ENCODE data around the gene ZC3H7B. TPM values are rescaled to one million over a fixed set of nuclear protein-coding genes. Genes with fewer than 3 reads are reported as not detected.
A peak's percentile ranks its signal among the peaks of the same experiment; 100 is the strongest.

The ZC3H7B gene
- polyA plus RNA-seq, 4 donors, result 14.6 to 53.5 (median 33.4) TPM

DNA sequence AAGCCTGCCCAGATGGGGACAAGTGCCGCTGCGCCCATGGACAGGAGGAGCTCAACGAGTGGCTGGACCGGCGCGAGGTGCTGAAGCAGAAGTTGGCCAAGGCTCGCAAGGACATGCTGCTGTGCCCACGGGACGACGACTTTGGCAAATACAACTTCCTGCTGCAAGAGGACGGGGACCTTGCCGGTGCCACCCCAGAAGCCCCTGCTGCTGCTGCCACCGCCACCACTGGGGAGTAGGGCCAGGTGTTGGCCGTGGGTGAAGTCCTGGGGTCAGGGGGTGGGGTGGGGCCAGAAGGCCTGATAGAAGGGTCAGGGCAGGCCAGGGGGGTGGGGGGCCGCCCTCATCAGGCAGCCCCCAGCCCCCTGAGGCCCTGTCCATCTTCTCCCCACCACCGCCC lies 55.9 kb downstream of the ZC3H7B start:
- Histone ChIP-seq H3K9me3 (ENCODE audit: control insufficient read depth in 2 of 2, insufficient read depth in 1 of 2, low read depth in 1 of 2, low read length in 1 of 2) (no peaks in the 10 kb centered on the region), H3K27ac (ENCODE audit: low read depth in 1 of 3, low read length in 2 of 3) (no peak overlapping the region), H3K27me3 (ENCODE audit: control insufficient read depth in 3 of 3, insufficient read depth in 3 of 3, low read length in 3 of 3) (no peaks in the 10 kb centered on the region), H3K4me1 (ENCODE audit: control insufficient read depth in 3 of 3, insufficient read depth in 2 of 3, low read depth in 1 of 3, low read length in 2 of 3) (peaks cover 0 to 3% (median 0%) of the 10 kb centered on the region in 3 donors), H3K36me3 (ENCODE audit: control insufficient read depth in 3 of 3, insufficient read depth in 2 of 3, low read depth in 1 of 3, low read length in 3 of 3) (peaks cover 13 to 90% (median 24%) of the 10 kb centered on the region in 3 donors), H3K4me3 (ENCODE audit: low read depth in 1 of 3, low read length in 3 of 3) (no peak overlapping the region)
- WGBS, 3 donors, result 91 to 93% (median 91%) methylated on average over 15 to 16 of the region's 16 CpGs
- DNase-seq (no peak), FAIRE-seq (no peak)

DNA sequence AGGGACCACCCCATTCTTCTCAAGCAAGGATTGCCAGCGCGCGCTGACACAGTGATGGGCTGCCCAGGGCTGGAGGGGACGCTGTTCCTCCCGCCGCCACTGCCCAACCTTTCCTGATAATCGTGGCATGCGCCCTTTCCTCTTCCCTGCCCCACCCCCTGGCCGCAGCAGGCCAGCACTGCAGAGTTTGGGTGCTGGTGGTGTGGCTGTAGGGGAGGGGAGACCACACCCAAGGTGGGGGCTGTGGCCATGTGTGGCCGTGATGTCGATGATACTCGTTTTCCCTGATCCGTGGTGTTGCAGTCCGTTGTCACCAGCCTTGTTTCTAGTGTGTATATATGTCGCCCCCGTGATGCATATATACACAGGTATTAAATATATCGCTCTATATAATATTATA lies 57.6 kb downstream of the ZC3H7B start:
- FAIRE-seq (no peak), DNase-seq (no peak)
- Histone ChIP-seq H3K9me3 (ENCODE audit: control insufficient read depth in 2 of 2, insufficient read depth in 1 of 2, low read depth in 1 of 2, low read length in 1 of 2) (no peaks in the 10 kb centered on the region), H3K27ac (ENCODE audit: low read depth in 1 of 3, low read length in 2 of 3) (no peak overlapping the region), H3K36me3 (ENCODE audit: control insufficient read depth in 3 of 3, insufficient read depth in 2 of 3, low read depth in 1 of 3, low read length in 3 of 3) (peaks cover 11 to 72% (median 22%) of the 10 kb centered on the region in 3 donors), H3K4me1 (ENCODE audit: control insufficient read depth in 3 of 3, insufficient read depth in 2 of 3, low read depth in 1 of 3, low read length in 2 of 3) (peaks cover 0 to 3% (median 0%) of the 10 kb centered on the region in 3 donors), H3K4me3 (ENCODE audit: low read depth in 1 of 3, low read length in 3 of 3) (no peak overlapping the region), H3K27me3 (ENCODE audit: control insufficient read depth in 3 of 3, insufficient read depth in 3 of 3, low read length in 3 of 3) (no peaks in the 10 kb centered on the region)
- WGBS, 3 donors, result 80 to 88% (median 86%) methylated on average over 17 of the region's 17 CpGs

DNA sequence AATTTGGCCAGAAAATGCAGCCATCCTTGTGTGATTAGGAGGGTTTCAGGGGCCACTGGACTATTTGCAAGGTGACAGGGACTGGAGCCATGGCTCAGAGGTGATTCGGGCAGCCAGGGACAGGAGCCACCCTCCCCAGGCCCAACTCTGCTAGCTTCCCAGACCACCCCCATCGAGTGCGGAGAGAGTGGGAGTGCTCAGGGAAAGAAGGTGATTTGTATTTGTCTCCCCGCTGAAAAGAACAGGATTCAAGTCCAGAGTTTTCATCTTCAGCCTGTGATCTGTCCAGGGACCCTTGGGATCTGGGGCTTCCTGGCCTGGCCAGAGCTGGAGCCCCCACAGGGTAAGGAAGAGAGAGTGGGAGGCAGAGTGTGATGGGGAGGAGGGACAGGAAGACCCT lies 58.1 kb downstream of the ZC3H7B start:
- Histone ChIP-seq H3K27me3 (ENCODE audit: control insufficient read depth in 3 of 3, insufficient read depth in 3 of 3, low read length in 3 of 3) (no peaks in the 10 kb centered on the region), H3K9me3 (ENCODE audit: control insufficient read depth in 2 of 2, insufficient read depth in 1 of 2, low read depth in 1 of 2, low read length in 1 of 2) (no peaks in the 10 kb centered on the region), H3K4me3 (ENCODE audit: low read depth in 1 of 3, low read length in 3 of 3) (no peak overlapping the region), H3K4me1 (ENCODE audit: control insufficient read depth in 3 of 3, insufficient read depth in 2 of 3, low read depth in 1 of 3, low read length in 2 of 3) (peaks cover 0 to 5% (median 0%) of the 10 kb centered on the region in 3 donors), H3K36me3 (ENCODE audit: control insufficient read depth in 3 of 3, insufficient read depth in 2 of 3, low read depth in 1 of 3, low read length in 3 of 3) (peaks cover 9 to 68% (median 22%) of the 10 kb centered on the region in 3 donors), H3K27ac (ENCODE audit: low read depth in 1 of 3, low read length in 2 of 3) (no peak overlapping the region)
- no peak for FAIRE-seq
- 71 to 93% (median 88%) methylated on average over 4 of the region's 4 CpGs for WGBS, 3 donors
- DNase-seq, result no peak

DNA sequence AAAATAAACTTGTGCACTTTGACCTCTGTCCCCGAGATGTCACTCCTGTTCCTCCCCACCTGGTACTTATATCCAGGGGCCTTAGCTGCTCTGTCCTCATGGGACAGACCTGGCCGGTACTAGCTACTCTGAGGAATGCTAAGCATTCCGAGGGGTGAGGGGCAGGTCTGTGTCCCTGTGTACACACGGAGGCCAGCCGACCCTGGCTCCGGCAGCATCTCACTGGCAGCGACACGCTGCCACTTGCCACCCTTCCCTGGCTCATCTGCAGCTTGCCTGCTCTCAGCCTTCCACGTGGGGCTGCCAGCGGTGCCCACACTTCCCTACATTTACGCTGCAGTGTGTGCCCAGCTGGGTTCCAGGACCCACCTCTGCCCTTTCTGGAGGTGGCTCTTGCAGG lies 58.8 kb downstream of the ZC3H7B start:
- no peak for FAIRE-seq
- 60 to 71% (median 69%) methylated on average over 11 of the region's 11 CpGs for WGBS, 3 donors

DNA sequence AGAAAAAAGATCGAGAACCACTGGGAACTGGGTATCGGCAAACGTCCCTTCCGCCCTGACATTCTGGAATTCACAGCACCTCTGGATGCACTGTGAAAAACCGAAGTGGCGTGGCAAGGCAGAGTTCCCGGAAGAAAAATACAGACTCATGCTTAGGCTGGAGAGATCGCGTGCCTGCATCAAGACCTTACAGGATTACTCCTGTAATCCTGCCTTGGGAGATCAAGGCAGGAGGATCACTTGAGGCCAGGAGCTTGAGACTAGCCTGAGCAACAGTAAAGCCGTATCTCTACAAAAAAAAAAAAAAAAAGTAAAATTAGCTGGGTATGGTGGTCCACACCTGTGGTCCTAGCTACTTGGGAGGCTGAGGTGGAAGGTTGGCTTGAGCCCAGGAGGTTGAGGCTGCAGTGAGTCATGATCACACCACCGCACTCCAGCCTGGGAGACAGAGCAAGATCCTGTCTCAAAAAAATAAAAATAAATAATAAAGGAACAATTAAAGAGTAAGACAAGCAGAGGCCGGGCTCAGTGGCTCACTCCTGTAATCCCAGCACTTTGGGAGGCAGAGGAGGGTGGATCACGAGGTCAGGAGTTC lies 60.5 kb downstream of the ZC3H7B start:
- WGBS, 3 donors, result 93 to 96% (median 94%) methylated on average over 13 of the region's 13 CpGs
- Histone ChIP-seq H3K27ac (ENCODE audit: low read depth in 1 of 3, low read length in 2 of 3) (no peak overlapping the region), H3K27me3 (ENCODE audit: control insufficient read depth in 3 of 3, insufficient read depth in 3 of 3, low read length in 3 of 3) (no peaks in the 10 kb centered on the region), H3K4me1 (ENCODE audit: control insufficient read depth in 3 of 3, insufficient read depth in 2 of 3, low read depth in 1 of 3, low read length in 2 of 3) (peaks cover 0 to 18% (median 0%) of the 10 kb centered on the region in 3 donors), H3K4me3 (ENCODE audit: low read depth in 1 of 3, low read length in 3 of 3) (no peak overlapping the region), H3K36me3 (ENCODE audit: control insufficient read depth in 3 of 3, insufficient read depth in 2 of 3, low read depth in 1 of 3, low read length in 3 of 3) (peaks cover 3 to 44% (median 9%) of the 10 kb centered on the region in 3 donors), H3K9me3 (ENCODE audit: control insufficient read depth in 2 of 2, insufficient read depth in 1 of 2, low read depth in 1 of 2, low read length in 1 of 2) (no peaks in the 10 kb centered on the region)
- no peak for FAIRE-seq
- no peak for DNase-seq

More for the DNA sequence above, 58.8 kb downstream of the ZC3H7B start:
- no peak overlapping the region for H3K4me3 ChIP-seq (ENCODE audit: low read depth in 1 of 3, low read length in 3 of 3)
- no peak overlapping the region for H3K27ac ChIP-seq (ENCODE audit: low read depth in 1 of 3, low read length in 2 of 3)
- peak in 1 of 2 donors; percentile 37 for DNase-seq
- peaks cover 0 to 9% (median 0%) of the 10 kb centered on the region in 3 donors for H3K4me1 ChIP-seq (ENCODE audit: control insufficient read depth in 3 of 3, insufficient read depth in 2 of 3, low read depth in 1 of 3, low read length in 2 of 3)
- H3K9me3 ChIP-seq (ENCODE audit: control insufficient read depth in 2 of 2, insufficient read depth in 1 of 2, low read depth in 1 of 2, low read length in 1 of 2), result no peaks in the 10 kb centered on the region
- peaks cover 6 to 60% (median 21%) of the 10 kb centered on the region in 3 donors for H3K36me3 ChIP-seq (ENCODE audit: control insufficient read depth in 3 of 3, insufficient read depth in 2 of 3, low read depth in 1 of 3, low read length in 3 of 3)
- no peaks in the 10 kb centered on the region for H3K27me3 ChIP-seq (ENCODE audit: control insufficient read depth in 3 of 3, insufficient read depth in 3 of 3, low read length in 3 of 3)

DNA sequence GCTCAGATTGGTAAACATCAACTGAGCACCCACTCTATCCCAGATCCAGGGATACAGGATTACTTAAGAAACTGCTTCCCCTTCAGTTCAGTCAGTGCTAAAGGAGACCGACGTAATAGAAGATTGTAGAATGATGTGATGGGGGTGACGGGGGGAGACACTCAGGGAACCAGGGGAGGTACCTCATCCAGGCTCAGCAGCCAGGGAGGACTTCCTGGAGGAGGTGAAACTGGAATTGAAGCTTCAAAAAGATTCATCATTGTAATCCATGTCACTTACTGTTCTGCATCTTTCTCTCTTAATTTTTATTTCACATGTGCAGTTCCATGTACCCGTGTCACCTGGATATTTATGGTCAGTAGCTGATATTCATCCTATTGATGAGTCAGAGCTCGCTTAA lies 61.3 kb downstream of the ZC3H7B start:
- no peak for FAIRE-seq

DNA sequence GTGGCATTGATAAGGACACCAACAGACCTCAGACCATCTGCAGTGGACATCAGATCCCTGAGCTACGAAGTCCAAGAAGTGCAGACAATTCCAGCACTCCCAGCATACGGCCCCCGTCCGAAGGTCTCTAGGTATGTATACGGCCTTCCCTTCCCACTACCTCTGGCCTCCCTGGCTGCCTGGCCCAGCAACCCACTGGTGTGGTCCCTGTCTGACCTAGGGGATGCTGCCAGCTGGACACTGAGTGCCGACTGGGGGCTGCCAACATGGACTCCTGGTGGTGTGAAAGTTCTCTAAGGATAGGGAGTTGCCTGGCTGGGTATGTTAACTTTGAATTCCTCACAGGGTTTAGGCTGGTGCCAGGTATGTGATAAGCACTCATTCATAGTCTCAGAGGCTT lies 62.9 kb downstream of the ZC3H7B start:
- Histone ChIP-seq H3K27ac (ENCODE audit: low read depth in 1 of 3, low read length in 2 of 3) (no peak overlapping the region), H3K9me3 (ENCODE audit: control insufficient read depth in 2 of 2, insufficient read depth in 1 of 2, low read depth in 1 of 2, low read length in 1 of 2) (no peaks in the 10 kb centered on the region), H3K4me1 (ENCODE audit: control insufficient read depth in 3 of 3, insufficient read depth in 2 of 3, low read depth in 1 of 3, low read length in 2 of 3) (peaks cover 0 to 37% (median 0%) of the 10 kb centered on the region in 3 donors), H3K27me3 (ENCODE audit: control insufficient read depth in 3 of 3, insufficient read depth in 3 of 3, low read length in 3 of 3) (no peaks in the 10 kb centered on the region), H3K4me3 (ENCODE audit: low read depth in 1 of 3, low read length in 3 of 3) (no peak overlapping the region), H3K36me3 (ENCODE audit: control insufficient read depth in 3 of 3, insufficient read depth in 2 of 3, low read depth in 1 of 3, low read length in 3 of 3) (peaks cover 0 to 24% (median 0%) of the 10 kb centered on the region in 3 donors)
- FAIRE-seq (no peak), DNase-seq (no peak)
- WGBS, 3 donors, result 62 to 76% (median 63%) methylated on average over 6 of the region's 6 CpGs

More for the DNA sequence above, 61.3 kb downstream of the ZC3H7B start:
- Histone ChIP-seq H3K27ac (ENCODE audit: low read depth in 1 of 3, low read length in 2 of 3) (no peak overlapping the region), H3K27me3 (ENCODE audit: control insufficient read depth in 3 of 3, insufficient read depth in 3 of 3, low read length in 3 of 3) (no peaks in the 10 kb centered on the region), H3K36me3 (ENCODE audit: control insufficient read depth in 3 of 3, insufficient read depth in 2 of 3, low read depth in 1 of 3, low read length in 3 of 3) (peaks cover 0 to 36% (median 6%) of the 10 kb centered on the region in 3 donors), H3K4me1 (ENCODE audit: control insufficient read depth in 3 of 3, insufficient read depth in 2 of 3, low read depth in 1 of 3, low read length in 2 of 3) (peaks cover 0 to 24% (median 0%) of the 10 kb centered on the region in 3 donors), H3K4me3 (ENCODE audit: low read depth in 1 of 3, low read length in 3 of 3) (no peak overlapping the region), H3K9me3 (ENCODE audit: control insufficient read depth in 2 of 2, insufficient read depth in 1 of 2, low read depth in 1 of 2, low read length in 1 of 2) (no peaks in the 10 kb centered on the region)
- WGBS, 3 donors, result 73 to 82% (median 81%) methylated on average over 5 of the region's 5 CpGs
- no peak for DNase-seq

DNA sequence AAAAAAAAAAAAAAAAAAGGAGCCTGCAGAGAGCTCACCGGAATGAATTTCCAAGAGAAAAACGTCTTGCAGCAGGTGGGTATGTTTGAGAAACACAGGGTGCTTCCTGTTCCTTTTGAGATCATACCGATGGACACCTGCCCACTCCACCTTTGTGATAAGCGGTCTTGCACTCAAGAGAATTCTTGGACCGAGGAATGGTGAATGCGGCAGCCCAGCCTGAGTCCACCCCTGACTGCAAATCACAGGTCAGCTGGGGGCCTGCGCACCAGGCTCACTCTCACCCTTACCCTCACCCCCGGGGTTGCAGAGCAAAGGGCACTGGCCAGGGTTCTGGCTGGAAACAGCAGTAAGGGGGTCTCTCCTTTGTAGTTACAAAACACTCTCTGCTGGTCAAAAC lies 63.6 kb downstream of the ZC3H7B start:
- Histone ChIP-seq H3K9me3 (ENCODE audit: control insufficient read depth in 2 of 2, insufficient read depth in 1 of 2, low read depth in 1 of 2, low read length in 1 of 2) (no peaks in the 10 kb centered on the region), H3K27ac (ENCODE audit: low read depth in 1 of 3, low read length in 2 of 3) (no peak overlapping the region), H3K36me3 (ENCODE audit: control insufficient read depth in 3 of 3, insufficient read depth in 2 of 3, low read depth in 1 of 3, low read length in 3 of 3) (peaks cover 0 to 20% (median 0%) of the 10 kb centered on the region in 3 donors), H3K4me1 (ENCODE audit: control insufficient read depth in 3 of 3, insufficient read depth in 2 of 3, low read depth in 1 of 3, low read length in 2 of 3) (peaks cover 0 to 34% (median 0%) of the 10 kb centered on the region in 3 donors), H3K27me3 (ENCODE audit: control insufficient read depth in 3 of 3, insufficient read depth in 3 of 3, low read length in 3 of 3) (no peaks in the 10 kb centered on the region), H3K4me3 (ENCODE audit: low read depth in 1 of 3, low read length in 3 of 3) (no peak overlapping the region)
- WGBS, 3 donors, result 18 to 44% (median 38%) methylated on average over 8 of the region's 8 CpGs
- FAIRE-seq (no peak), DNase-seq (no peak)

DNA sequence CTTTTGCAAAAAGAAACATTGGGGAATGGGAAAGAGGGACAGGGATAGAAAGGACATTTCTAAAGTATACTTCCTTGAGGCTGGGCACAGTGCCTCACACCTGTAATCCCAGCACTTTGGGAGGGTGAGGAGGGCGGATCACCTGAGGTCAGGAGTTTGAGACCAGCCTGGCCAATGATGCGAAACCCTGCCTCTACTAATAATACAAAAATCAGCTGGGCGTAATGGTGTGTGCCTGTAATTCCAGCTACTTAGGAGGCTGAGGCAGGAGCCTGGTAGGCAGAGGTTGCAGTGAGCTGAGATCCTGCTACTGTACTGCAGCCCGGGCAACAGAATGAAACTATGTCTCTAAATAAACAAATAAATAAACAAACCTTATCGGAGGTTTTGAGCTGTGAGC lies 64.1 kb downstream of the ZC3H7B start:
- Histone ChIP-seq H3K9me3 (ENCODE audit: control insufficient read depth in 2 of 2, insufficient read depth in 1 of 2, low read depth in 1 of 2, low read length in 1 of 2) (no peaks in the 10 kb centered on the region), H3K4me3 (ENCODE audit: low read depth in 1 of 3, low read length in 3 of 3) (no peak overlapping the region), H3K27me3 (ENCODE audit: control insufficient read depth in 3 of 3, insufficient read depth in 3 of 3, low read length in 3 of 3) (no peaks in the 10 kb centered on the region), H3K36me3 (ENCODE audit: control insufficient read depth in 3 of 3, insufficient read depth in 2 of 3, low read depth in 1 of 3, low read length in 3 of 3) (peaks cover 0 to 15% (median 0%) of the 10 kb centered on the region in 3 donors), H3K27ac (ENCODE audit: low read depth in 1 of 3, low read length in 2 of 3) (no peak overlapping the region), H3K4me1 (ENCODE audit: control insufficient read depth in 3 of 3, insufficient read depth in 2 of 3, low read depth in 1 of 3, low read length in 2 of 3) (peaks cover 0 to 34% (median 0%) of the 10 kb centered on the region in 3 donors)
- WGBS, 3 donors, result 43 to 60% (median 58%) methylated on average over 5 of the region's 5 CpGs
- FAIRE-seq, result no peak
- DNase-seq, result no peak
